ENCODE data around the gene DDX3X. TPM values are rescaled to one million over a fixed set of nuclear protein-coding genes. Genes with fewer than 3 reads are reported as not detected.
"Not testable (repeated sequence)": the region's sequence is repeated elsewhere in the genome, so short reads cannot be mapped to it uniquely, and the experiment has no call there.

DDX3X gene
- total RNA-seq, 4 donors from 2014 or later, result 170 to 252 (median 224) TPM

DNA sequence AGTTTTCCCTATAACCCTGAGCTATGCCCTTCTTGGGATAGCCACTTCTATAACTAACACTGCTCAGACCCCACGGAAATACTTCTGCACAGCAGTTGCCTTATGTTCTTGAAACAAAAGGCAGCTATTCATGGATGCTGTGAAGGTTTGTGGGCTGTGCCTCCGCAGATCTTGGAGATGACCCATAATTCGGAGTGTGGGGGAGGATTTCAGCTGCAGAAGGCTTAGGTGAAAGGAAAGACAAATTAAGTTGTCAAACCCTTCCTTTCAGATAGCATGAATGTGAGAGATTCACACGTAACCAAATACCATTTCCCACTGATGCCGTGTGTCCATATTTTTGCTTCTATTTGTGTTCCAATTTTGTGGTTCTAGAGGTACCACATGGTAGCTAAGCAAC is 75.0 kb downstream of the DDX3X start:
- no peak overlapping the region for H3K4me3 ChIP-seq (ENCODE audit: low read depth, poor library complexity, severe bottlenecking)
- 63 to 82% methylated on average over 5 of the region's 5 CpGs for WGBS, 2 donors
- no peak for DNase-seq (ENCODE audit: low spot score in 2 of 2)
- no peak for TF ChIP-seq POLR2A (IDR thresholded peaks at IDR 0.05)
- TF ChIP-seq, protein P1, sequence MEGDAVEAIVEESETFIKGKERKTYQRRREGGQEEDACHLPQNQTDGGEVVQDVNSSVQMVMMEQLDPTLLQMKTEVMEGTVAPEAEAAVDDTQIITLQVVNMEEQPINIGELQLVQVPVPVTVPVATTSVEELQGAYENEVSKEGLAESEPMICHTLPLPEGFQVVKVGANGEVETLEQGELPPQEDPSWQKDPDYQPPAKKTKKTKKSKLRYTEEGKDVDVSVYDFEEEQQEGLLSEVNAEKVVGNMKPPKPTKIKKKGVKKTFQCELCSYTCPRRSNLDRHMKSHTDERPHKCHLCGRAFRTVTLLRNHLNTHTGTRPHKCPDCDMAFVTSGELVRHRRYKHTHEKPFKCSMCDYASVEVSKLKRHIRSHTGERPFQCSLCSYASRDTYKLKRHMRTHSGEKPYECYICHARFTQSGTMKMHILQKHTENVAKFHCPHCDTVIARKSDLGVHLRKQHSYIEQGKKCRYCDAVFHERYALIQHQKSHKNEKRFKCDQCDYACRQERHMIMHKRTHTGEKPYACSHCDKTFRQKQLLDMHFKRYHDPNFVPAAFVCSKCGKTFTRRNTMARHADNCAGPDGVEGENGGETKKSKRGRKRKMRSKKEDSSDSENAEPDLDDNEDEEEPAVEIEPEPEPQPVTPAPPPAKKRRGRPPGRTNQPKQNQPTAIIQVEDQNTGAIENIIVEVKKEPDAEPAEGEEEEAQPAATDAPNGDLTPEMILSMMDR (IDR thresholded peaks at IDR 0.05), result no peak
- intact Hi-C loops (cut with DNase I; ENCODE audit: low total_unique reads), result no loop called here

DNA sequence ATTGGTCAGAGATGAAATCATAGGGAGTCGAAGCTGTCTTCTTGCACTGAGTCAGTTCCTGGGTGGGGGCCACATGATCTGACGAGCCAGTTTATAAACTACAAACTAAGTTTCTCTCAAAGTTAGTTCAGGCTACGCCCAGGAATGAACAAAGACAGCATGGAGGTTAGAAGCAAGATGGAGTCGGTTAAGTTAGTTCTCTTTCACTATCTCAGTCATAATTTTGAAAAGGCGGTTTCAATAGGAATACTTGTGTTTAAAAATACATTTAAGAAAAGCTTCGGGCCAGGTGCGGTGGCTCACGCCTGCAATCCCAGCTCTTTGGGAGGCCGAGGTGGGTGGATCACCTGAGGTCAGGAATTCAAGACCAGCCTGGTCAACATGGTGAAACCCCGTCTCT is 77.3 kb downstream of the DDX3X start:
- 86% methylated on average over 10 of the region's 10 CpGs for WGBS, 2 donors
- intact Hi-C loops (cut with DNase I; ENCODE audit: low total_unique reads); DNase-seq (ENCODE audit: low spot score in 2 of 2); H3K4me3 ChIP-seq (ENCODE audit: low read depth, poor library complexity, severe bottlenecking): not testable (repeated sequence)

DNA sequence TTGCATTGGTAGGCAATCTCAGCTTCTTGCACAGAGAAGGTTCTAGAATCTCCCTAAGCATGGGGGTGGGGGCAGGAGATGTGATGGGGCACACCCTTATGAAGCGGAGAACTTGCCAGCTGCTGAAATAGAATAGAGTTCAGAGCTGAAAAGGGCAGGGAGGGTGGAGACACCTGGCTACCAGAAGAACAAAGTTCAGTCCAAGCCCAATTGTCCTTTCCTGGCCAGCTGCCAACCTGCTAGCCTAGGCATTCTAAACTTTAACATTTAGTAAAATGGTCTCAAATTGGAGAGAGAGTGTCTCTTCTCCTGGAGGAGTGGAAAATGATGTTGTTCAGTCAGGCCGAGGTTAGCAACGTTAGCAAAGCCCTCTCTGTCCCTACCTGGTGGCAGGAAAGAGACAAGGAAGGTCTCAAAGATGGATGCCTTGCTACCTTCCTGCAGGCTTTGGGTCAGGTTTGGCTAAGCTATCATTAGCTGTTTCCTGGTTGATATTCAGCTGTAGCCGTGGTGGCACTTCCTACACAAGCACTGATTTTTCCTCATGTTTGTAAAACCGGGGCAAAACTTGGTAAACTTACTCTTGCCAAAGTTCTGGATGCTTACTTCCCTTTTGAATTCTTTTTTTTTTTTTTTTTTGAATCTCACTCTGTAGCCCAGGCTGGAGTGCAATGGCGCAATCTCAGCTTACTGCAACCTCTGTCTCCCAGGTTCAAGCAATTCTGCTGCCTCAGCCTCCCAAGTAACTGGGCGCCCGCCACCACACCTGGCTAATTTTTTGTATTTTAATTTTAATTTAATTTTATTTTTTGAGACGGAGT is 78.5 kb downstream of the DDX3X start:
- no peak overlapping the region for H3K4me3 ChIP-seq (ENCODE audit: low read depth, poor library complexity, severe bottlenecking)
- 76 to 78% methylated on average over 9 of the region's 9 CpGs for WGBS, 2 donors
- intact Hi-C loops (cut with DNase I; ENCODE audit: low total_unique reads), result no loop called here
- no peak for DNase-seq (ENCODE audit: low spot score in 2 of 2)
- TF ChIP-seq POLR2A (IDR thresholded peaks at IDR 0.05), result no peak
- TF ChIP-seq, protein P1 (IDR thresholded peaks at IDR 0.05), result no peak

Other genes starting within 250 kb of the DDX3X start
- gene USP9X, start 248.7 kb upstream of the DDX3X start, total RNA-seq, result 10 to 100 TPM; 50.4 to 77.6 (median 58.4) TPM
- gene NYX, start 113.2 kb downstream of the DDX3X start, total RNA-seq, result not detected

Measured in lower leg skin (tissue), 4 donors.